ENCODE results near the gene PRPF6. TPM values are rescaled to one million over a fixed set of nuclear protein-coding genes. Genes with fewer than 3 reads are reported as not detected.
A peak's percentile ranks its signal among the peaks of the same experiment; 100 is the strongest.

The PRPF6 gene
- polyA plus RNA-seq, 2 of the 4 experiments (the other 2 are of a cell fraction), result 42.8 to 47.2 TPM

DNA sequence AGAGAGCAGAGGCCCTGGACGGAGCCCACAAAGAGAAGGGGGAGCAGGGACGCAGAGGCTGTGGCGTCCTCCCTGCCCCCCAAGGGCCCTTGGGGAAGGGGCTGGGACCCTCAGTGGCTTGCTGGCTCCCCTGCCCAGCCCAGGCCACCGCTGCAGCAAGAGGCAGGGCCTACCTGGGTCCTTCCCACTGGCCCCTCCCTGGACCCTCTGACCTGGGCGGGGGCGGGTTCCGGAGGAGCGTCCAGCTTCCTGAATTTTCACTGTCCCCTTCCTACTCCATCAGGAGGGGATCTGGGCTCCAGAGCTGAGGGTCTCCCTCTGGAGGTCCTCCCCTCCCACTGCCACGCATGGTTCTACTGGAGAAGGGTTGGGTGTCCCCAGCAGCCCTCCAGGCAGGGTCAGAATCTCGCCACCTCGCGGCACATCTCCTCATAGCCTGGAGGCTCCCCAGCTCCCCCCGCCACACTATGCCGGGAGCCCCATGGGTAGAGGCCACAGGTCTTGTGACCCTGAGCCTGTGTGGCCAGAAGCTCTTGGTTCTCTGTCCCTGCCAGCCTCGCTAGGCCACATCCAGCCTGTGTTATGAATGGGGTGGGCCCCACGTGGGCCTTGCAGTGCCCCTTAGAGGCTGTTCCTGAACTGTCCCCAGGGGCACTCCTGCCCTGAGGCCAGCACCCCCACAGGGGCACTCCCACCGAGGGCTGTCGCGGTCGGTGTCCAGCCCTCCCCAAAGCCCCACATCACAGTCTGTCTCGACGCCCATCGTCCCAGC lies 69.5 kb downstream of the PRPF6 start:
- 93% methylated on average over 20 of the region's 23 CpGs for WGBS (ENCODE audit: missing lambda C conversion rate)
- H3K4me2 ChIP-seq, result peak overlapping the region; percentile 99
- TF ChIP-seq, protein P1, sequence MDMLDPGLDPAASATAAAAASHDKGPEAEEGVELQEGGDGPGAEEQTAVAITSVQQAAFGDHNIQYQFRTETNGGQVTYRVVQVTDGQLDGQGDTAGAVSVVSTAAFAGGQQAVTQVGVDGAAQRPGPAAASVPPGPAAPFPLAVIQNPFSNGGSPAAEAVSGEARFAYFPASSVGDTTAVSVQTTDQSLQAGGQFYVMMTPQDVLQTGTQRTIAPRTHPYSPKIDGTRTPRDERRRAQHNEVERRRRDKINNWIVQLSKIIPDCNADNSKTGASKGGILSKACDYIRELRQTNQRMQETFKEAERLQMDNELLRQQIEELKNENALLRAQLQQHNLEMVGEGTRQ (IDR thresholded peaks at IDR 0.05), result no peak
- no peak for TF ChIP-seq EP300 (IDR thresholded peaks at IDR 0.05)
- TF ChIP-seq, protein P2, sequence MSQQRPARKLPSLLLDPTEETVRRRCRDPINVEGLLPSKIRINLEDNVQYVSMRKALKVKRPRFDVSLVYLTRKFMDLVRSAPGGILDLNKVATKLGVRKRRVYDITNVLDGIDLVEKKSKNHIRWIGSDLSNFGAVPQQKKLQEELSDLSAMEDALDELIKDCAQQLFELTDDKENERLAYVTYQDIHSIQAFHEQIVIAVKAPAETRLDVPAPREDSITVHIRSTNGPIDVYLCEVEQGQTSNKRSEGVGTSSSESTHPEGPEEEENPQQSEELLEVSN (IDR thresholded peaks at IDR 0.05; ENCODE audit: borderline replicate concordance, low read depth), result no peak
- TF ChIP-seq CEBPB (IDR thresholded peaks at IDR 0.05), result no peak
- TF ChIP-seq, protein P3, sequence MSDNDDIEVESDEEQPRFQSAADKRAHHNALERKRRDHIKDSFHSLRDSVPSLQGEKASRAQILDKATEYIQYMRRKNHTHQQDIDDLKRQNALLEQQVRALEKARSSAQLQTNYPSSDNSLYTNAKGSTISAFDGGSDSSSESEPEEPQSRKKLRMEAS (IDR thresholded peaks at IDR 0.05), result no peak
- no peak for TF ChIP-seq RCOR1 (IDR thresholded peaks at IDR 0.05; ENCODE audit: low read depth, low read length)
- TF ChIP-seq RARB (CRISPR knock-in tag; IDR thresholded peaks at IDR 0.05), result no peak
- no peak for TF ChIP-seq RNF2 (IDR thresholded peaks at IDR 0.05; ENCODE audit: borderline replicate concordance, low read depth)
- TF ChIP-seq EHF (CRISPR knock-in tag; IDR thresholded peaks at IDR 0.05), result no peak
- no peak for TF ChIP-seq FOSL2 (IDR thresholded peaks at IDR 0.05)
- TF ChIP-seq FOSL2 (CRISPR knock-in tag; IDR thresholded peaks at IDR 0.05), result no peak
- no peak for TF ChIP-seq EHMT2 (IDR thresholded peaks at IDR 0.05; ENCODE audit: low read depth)
- no peak for TF ChIP-seq KDM1A (IDR thresholded peaks at IDR 0.05; ENCODE audit: low read depth)
- TF ChIP-seq ESRRA (IDR thresholded peaks at IDR 0.05; ENCODE audit: borderline replicate concordance, low read length), result no peak
- no peak for TF ChIP-seq POLR2AphosphoS2 (conservative IDR thresholded peaks at IDR 0.05; ENCODE audit: low read length)
- TF ChIP-seq CHD2 (IDR thresholded peaks at IDR 0.05; ENCODE audit: low read length, partially characterized antibody), result no peak
- no peak for TF ChIP-seq FOSB (CRISPR knock-in tag; IDR thresholded peaks at IDR 0.05)
- no peak for TF ChIP-seq MAFK (IDR thresholded peaks at IDR 0.05; ENCODE audit: partially characterized antibody)
- TF ChIP-seq, protein P4, sequence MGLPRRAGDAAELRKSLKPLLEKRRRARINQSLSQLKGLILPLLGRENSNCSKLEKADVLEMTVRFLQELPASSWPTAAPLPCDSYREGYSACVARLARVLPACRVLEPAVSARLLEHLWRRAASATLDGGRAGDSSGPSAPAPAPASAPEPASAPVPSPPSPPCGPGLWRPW (IDR thresholded peaks at IDR 0.05), result no peak
- TF ChIP-seq, protein P5, sequence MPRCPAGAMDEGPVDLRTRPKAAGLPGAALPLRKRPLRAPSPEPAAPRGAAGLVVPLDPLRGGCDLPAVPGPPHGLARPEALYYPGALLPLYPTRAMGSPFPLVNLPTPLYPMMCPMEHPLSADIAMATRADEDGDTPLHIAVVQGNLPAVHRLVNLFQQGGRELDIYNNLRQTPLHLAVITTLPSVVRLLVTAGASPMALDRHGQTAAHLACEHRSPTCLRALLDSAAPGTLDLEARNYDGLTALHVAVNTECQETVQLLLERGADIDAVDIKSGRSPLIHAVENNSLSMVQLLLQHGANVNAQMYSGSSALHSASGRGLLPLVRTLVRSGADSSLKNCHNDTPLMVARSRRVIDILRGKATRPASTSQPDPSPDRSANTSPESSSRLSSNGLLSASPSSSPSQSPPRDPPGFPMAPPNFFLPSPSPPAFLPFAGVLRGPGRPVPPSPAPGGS (IDR thresholded peaks at IDR 0.05), result no peak
- TF ChIP-seq KDM5A (IDR thresholded peaks at IDR 0.05), result no peak

DNA sequence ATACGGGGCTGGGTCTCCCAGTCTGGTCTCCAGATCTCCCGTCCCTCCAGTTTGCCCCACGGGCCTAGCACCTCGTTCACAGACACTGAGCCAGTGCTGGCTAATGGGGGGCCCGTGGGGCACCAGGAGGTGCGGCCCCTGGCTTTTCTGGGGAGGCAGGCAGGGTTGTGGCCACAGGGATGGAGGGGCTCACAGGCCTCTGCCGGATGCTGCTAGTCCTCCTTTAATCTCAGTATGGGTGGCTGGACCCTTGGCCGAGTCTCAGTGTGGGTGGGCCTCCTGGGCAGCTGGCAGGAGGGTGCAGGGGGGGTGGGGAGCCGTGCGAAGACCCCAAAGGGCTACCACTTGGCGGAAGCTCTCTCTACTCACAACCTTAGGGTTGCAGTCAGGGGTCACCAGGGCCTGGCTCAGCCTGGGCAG lies 70.1 kb downstream of the PRPF6 start:
- Histone ChIP-seq H3K9me3 (no peaks in the 10 kb centered on the region), H3K27ac (peak overlapping the region in 1 of 2 experiments; percentile 52; a peak in 2 of 6 replicates), H3K4me3 (no peak overlapping the region), H3K4me1 (peaks cover 40% of the 10 kb centered on the region), H3K4me2 (no peak overlapping the region)
- no peak for FAIRE-seq
- ATAC-seq, result no peak
- POLR2A ChIA-PET, result interaction anchor here (6.5 kb wide), 1 partner anchor 11 kb away, joined by 29 read pairs; the partner anchor contains the start of gene TCEA2
- CTCF ChIA-PET, result interaction anchor here (1.0 to 6.1 kb wide), 7 partner anchors 9 to 76 kb away, joined by 3 to 85 read pairs (median 5); partner anchors contain the start of genes SAMD10 and TCEA2
- DNase-seq (ENCODE audit: low read depth in 1 of 2, low spot score in 1 of 2), result no peak
- WGBS (ENCODE audit: missing lambda C conversion rate), result 65% methylated on average over 10 of the region's 11 CpGs
- TF ChIP-seq EHMT2 (IDR thresholded peaks at IDR 0.05; ENCODE audit: low read depth), result no peak
- TF ChIP-seq, protein P6, sequence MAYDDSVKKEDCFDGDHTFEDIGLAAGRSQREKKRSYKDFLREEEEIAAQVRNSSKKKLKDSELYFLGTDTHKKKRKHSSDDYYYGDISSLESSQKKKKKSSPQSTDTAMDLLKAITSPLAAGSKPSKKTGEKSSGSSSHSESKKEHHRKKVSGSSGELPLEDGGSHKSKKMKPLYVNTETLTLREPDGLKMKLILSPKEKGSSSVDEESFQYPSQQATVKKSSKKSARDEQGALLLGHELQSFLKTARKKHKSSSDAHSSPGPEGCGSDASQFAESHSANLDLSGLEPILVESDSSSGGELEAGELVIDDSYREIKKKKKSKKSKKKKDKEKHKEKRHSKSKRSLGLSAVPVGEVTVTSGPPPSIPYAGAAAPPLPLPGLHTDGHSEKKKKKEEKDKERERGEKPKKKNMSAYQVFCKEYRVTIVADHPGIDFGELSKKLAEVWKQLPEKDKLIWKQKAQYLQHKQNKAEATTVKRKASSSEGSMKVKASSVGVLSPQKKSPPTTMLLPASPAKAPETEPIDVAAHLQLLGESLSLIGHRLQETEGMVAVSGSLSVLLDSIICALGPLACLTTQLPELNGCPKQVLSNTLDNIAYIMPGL (CRISPR knock-in tag; IDR thresholded peaks at IDR 0.05; ENCODE audit: borderline replicate concordance), result no peak
- TF ChIP-seq HOXB13 (CRISPR knock-in tag; IDR thresholded peaks at IDR 0.05; ENCODE audit: low read depth), result no peak
- TF ChIP-seq NFE2L2 (conservative IDR thresholded peaks at IDR 0.05; ENCODE audit: low read length), result no peak
- TF ChIP-seq RAD21 (conservative IDR thresholded peaks at IDR 0.05 in 1 of 2, IDR thresholded peaks at IDR 0.05 in 1 of 2), result no peak
- TF ChIP-seq, protein P7, sequence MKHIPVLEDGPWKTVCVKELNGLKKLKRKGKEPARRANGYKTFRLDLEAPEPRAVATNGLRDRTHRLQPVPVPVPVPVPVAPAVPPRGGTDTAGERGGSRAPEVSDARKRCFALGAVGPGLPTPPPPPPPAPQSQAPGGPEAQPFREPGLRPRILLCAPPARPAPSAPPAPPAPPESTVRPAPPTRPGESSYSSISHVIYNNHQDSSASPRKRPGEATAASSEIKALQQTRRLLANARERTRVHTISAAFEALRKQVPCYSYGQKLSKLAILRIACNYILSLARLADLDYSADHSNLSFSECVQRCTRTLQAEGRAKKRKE (CRISPR knock-in tag; IDR thresholded peaks at IDR 0.05; ENCODE audit: low read depth), result no peak
- TF ChIP-seq SREBF2 (IDR thresholded peaks at IDR 0.05), result no peak
- TF ChIP-seq EHF (CRISPR knock-in tag; IDR thresholded peaks at IDR 0.05), result no peak
- TF ChIP-seq MYC (IDR thresholded peaks at IDR 0.05; ENCODE audit: borderline replicate concordance, low read length), result no peak
- TF ChIP-seq, protein P8, sequence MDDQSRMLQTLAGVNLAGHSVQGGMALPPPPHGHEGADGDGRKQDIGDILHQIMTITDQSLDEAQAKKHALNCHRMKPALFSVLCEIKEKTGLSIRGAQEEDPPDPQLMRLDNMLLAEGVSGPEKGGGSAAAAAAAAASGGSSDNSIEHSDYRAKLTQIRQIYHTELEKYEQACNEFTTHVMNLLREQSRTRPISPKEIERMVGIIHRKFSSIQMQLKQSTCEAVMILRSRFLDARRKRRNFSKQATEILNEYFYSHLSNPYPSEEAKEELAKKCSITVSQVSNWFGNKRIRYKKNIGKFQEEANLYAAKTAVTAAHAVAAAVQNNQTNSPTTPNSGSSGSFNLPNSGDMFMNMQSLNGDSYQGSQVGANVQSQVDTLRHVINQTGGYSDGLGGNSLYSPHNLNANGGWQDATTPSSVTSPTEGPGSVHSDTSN (IDR thresholded peaks at IDR 0.05), result no peak
- no peak for TF ChIP-seq CBX8 (IDR thresholded peaks at IDR 0.05)

More for the DNA sequence above, 69.5 kb downstream of the PRPF6 start:
- Histone ChIP-seq H3K4me1 (peaks cover 40% of the 10 kb centered on the region), H3K27ac (peak overlapping the region in 1 of 2 experiments; percentile 96; a peak in 2 of 6 replicates), H3K9me3 (no peaks in the 10 kb centered on the region), H3K4me3 (no peak overlapping the region; the same call in 2 of the 3 replicates)
- ChIA-PET CTCF (interaction anchor here (1.1 to 6.1 kb wide), 5 partner anchors 9 to 70 kb away, joined by 3 to 85 read pairs (median 5); partner anchors contain the start of gene SAMD10), POLR2A (interaction anchor here (6.5 kb wide), 1 partner anchor 12 kb away, joined by 29 read pairs; the partner anchor contains the start of gene TCEA2)
- no peak for FAIRE-seq
- ATAC-seq, result peak in 1 of 2 experiments; percentile 15; a peak in 3 of 6 replicates
- DNase-seq (ENCODE audit: low read depth in 1 of 2, low spot score in 1 of 2), result no peak
